HG03457 (cell line): ENCODE results near the gene OVCH1.

Source experiments
- ATAC-seq: cut with Tn5 transposase; IDR thresholded peaks from one replicate; pipeline ENCODE4 v1.9.1; 2021; ENCODE audit warnings: moderate number of reproducible peaks; ENCODE audit not compliant: unreplicated experiment

Gene OVCH1

GRCh38 chr12:29497588-29497987 is at the start of gene OVCH1:
Gene OVCH1, minus strand, starts transcription at chr12:29497686. Its CDS starts 0 bp downstream, at chr12:29497686.
- ATAC-seq: no peak

- ATAC-seq: no peak
Observed at GRCh38 chr12:29547151-29547632, 49.7 kb upstream of the OVCH1 start.

- ATAC-seq: no peak
Observed at GRCh38 chr12:29546000-29546399, 48.5 kb upstream of the OVCH1 start.

- ATAC-seq: no peak
Observed at GRCh38 chr12:29545102-29545467, 47.6 kb upstream of the OVCH1 start.

DNA sequence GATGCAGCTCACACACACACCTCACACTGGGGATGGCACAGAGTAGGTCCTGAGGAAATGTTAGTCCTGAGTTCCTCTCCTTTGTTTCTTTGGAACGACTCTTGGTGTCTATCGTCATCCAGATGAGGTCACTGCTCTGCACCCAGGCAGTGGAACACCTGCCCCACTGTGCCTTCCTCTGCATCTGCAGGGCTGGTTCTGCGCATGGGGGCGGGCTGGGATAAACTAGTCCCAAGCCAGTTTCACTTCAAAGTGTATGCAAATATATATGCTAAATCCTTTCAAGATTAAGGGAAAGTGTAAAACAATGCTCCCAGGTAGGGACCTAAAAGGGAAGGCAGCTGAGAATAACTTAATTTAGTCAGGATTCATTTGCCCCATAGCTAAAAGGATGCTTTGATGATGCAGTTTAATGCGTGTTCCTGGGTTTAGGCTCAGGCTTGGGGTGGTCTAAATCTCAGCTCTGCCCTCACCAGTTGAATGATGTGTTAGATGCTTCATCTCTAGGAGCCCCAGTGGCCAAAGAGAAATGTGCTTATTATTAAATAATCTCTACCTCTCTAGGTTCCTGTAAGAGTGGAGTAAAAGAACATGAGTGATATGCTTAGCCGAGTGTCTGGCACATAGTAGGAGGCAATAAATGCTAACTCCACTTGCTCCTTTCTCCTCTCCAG is 47.1 kb upstream of the OVCH1 start:
- ATAC-seq: no peak

- ATAC-seq: no peak
Observed at GRCh38 chr12:29543036-29543435, 45.5 kb upstream of the OVCH1 start.

DNA sequence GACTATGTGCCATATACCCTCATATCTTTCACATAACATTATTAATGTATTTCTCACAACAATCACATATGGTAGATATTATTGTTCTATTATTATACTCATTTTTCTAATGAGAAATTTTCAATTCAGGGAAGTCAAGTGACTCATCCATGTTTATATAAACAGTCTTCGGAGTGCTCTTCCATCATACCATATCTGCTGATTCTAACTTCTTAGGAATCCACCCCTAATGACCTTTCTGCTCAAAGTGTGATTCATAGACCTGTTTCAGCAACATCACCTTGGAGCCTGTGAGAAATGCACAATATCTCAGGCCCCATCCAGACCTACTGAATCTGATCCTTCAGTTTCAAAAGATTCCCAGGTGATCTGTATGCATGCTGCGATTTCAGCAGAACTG is 39.8 kb upstream of the OVCH1 start:
- no peak for ATAC-seq

DNA sequence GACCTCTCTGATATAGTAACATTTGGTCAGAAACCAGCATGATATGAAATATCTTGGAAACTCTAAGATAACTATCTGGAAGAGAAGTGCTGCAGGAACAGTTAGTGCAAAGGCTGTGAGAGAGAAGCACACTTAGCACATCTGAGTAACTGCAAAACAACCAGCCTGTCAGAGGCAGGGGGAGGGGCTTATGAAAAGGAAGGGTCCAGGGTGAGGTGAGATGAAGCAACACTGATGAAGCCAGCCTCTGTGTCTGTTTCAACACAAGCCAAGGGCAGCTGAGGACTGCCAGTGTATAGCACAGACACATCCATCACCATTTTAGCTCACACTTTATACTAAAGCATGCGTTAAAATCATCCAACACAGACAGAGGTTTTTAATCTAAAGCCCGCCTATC is 37.4 kb upstream of the OVCH1 start:
- no peak for ATAC-seq

GRCh38 chr12:29533815-29534489 is 36.5 kb upstream of the OVCH1 start:
- ATAC-seq: no peak

GRCh38 chr12:29531471-29531870 is 34.0 kb upstream of the OVCH1 start:
- no peak for ATAC-seq

DNA sequence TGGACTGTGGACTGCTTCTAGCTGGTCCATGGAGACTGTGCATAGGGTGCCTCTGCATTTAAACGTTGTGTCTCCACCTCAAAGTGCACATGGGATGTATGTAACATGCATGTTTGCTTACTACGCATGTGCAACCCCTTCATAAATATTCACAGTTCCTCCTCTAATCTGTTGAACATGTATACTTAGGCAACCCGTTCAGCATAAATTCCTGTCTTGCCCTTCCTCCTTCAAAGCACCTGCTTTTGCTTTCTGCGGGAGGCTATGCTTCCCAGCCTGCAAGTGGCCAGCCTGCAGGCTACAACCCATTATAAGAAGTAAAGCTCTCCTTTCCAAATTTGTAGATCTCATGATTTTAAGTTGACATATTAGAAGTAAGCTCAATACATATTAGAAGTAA is 33.0 kb upstream of the OVCH1 start:
- ATAC-seq: no peak

- no peak for ATAC-seq
Observed at GRCh38 chr12:29528161-29528560, 30.7 kb upstream of the OVCH1 start.

- ATAC-seq: no peak
Observed at GRCh38 chr12:29521951-29522350, 24.5 kb upstream of the OVCH1 start.

GRCh38 chr12:29519585-29520182 is 22.2 kb upstream of the OVCH1 start:
- ATAC-seq: no peak

- no peak for ATAC-seq
Observed at GRCh38 chr12:29518407-29518806, 20.9 kb upstream of the OVCH1 start.

DNA sequence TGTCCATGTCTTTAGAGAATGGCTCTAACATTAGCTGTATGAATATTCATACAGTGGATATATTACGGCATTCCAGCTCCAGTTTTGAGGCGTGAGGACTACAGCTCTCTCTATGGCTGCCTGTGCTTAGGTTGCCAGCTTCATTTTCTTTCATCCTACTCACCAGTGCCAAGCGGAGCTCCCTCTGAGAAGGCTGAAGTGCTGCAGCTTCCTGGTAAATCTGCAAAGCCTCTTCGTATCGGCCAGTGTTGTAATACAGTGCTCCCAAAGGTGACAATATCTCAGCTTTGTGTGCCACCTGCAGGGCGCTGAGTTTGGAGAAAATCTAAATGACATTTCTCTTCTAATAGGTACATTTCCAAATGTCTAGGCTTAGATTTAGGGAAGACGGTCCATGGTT is 19.8 kb upstream of the OVCH1 start:
- no peak for ATAC-seq

- ATAC-seq: no peak
Observed at GRCh38 chr12:29516431-29516875, 19.0 kb upstream of the OVCH1 start.

DNA sequence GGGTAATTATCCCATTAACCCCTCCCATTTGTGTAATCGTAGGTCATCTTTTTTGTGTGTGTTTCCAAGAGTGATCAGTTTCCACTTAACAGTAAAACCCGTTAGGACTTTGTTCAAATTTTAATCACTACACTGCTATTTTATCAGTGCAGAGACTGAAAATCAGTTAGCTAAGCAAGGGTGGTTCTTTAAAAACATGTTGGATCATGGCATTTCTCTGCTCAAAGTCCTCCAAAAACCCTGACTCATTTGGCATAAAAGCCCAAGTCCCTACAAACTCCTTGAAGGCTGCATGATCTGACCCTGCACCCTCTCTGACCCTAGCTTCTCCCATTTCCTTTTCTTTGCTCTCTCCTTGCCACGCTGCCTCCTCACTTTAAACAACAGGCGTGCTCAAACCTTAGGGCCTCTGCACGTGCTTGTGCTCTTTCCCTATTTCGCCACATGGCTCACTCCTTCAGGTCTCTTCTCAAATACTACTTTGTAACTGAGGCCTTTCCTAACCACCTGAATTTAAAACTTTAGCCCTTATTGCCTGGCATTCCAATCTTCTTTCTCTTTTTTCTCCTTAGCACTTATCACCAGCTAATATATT is 13.2 kb upstream of the OVCH1 start:
- no peak for ATAC-seq

- ATAC-seq: no peak
Observed at GRCh38 chr12:29509503-29509902, 12.0 kb upstream of the OVCH1 start.

DNA sequence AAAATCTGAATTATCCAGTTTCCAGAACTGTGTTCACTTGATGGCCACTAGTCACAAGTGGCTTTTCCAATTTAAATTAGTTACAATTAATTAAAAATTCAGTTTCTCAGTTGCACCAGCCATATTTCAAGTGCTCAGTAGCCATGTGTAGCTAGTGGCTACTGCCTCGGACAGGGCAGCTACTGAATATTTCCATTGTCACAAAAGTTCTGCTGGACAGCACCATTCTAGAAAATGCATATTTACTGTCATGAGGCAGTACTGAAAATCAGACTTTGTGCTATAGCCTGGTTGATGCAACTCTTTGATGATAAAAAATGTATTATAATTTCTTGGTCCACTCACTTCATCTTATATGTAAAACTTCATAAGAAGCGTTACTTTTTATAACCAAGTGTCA is 11.5 kb upstream of the OVCH1 start:
- no peak for ATAC-seq

DNA sequence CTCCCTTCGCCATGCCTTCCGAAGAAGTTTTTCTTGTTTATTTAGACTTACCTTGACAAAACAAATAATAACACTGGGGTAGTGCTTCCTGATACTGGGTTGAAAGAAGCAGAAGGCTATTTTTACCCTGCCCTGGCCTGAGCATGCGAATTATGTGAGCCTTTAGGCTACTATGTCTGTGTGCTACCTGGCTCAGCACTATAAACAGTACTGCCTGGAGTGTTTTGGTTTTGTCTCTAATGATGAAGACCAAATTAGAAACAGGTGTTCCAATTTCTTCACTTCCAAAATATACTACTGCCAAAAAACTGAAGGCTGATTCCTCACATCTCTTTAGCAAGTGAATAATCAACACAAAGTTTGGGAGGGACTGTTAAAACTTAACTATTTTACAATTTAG is 7.6 kb upstream of the OVCH1 start:
- no peak for ATAC-seq

DNA sequence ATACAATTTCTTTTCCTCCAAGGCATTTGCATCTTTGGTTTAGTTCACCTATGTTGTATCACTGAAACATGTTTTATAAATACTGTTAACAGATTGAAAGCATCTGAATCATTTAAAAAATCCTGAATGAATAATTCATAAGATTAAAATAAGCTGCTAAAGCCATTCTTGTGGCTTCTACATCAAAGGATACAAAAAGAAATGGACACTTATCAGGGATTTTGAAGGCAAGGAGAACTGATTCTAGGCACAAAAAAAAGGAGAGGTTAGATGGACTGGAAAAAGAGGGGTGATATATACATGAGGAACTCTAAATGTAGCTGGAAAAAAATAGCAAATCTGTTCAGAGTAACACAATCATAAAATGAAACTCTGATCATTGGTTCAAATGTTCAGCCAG is 5.8 kb upstream of the OVCH1 start:
- no peak for ATAC-seq
